B cell (primary cell): ENCODE results near the gene SERPINB6. TPM values are rescaled to one million over a fixed set of nuclear protein-coding genes. Genes with fewer than 3 reads are reported as not detected.

Source experiments
- ATAC-seq: fragments of 200-7000 bp; cut with Tn5 transposase; one replicate; pipeline ENCODE4 v1.10.0; 2021; ENCODE audit warnings: low read depth, mild to moderate bottlenecking, moderate number of reproducible peaks, moderate library complexity
- CTCF ChIA-PET: fragments of 350-600 bp; sonication (Branson Sonifier 250); formaldehyde crosslinking; loops from one replicate; lab custom pipeline; 2021; ENCODE audit warnings: antibody characterized with exemption, inconsistent platforms; lab: Charles Lee
- POLR2A ChIA-PET: fragments of 350-600 bp; sonication (Branson Sonifier 250); formaldehyde crosslinking; loops from one replicate; lab custom pipeline; 2021; ENCODE audit warnings: antibody characterized with exemption; lab: Charles Lee
- DNase-seq: peaks from one replicate; pipeline ENCODE4 v3.0.0; 2013
- H2AFZ ChIP-seq: 2 replicates; pipeline ENCODE4 v1.6.1; 2012; ENCODE audit warnings: mild to moderate bottlenecking, low read depth, low read length; ENCODE audit not compliant: insufficient read depth, poor library complexity, severe bottlenecking
- H3K27ac ChIP-seq, 2 donors: 1 replicate in 1 of 2; 2 replicates in 1 of 2; pipeline ENCODE4 v1.5.1; 2012 to 2013; ENCODE audit warnings: low read length in 2 of 2, mild to moderate bottlenecking in 2 of 2, moderate library complexity in 1 of 2
- H3K27me3 ChIP-seq, 4 experiments: fragments of 200-600 bp in 1 of 4; sonication (generic) in 1 of 4; replicated peaks in 1 of 4; 1 replicate in 2 of 4; 2 replicates in 2 of 4; pipeline versions ENCODE4 v1.6.1 to v1.7.0; 2013 to 2016; ENCODE audit warnings: low read length in 3 of 4, mild to moderate bottlenecking in 2 of 4, mixed read lengths in 1 of 4, moderate library complexity in 1 of 4; ENCODE audit not compliant: insufficient read depth in 4 of 4, control insufficient read depth in 3 of 4; ENCODE audit errors: control extremely low read depth in 1 of 4
- H3K36me3 ChIP-seq, 2 experiments: replicated peaks in 1 of 2; 1 replicate in 1 of 2; 2 replicates in 1 of 2; pipeline versions ENCODE4 v1.6.1 to v1.7.1; 2013; ENCODE audit warnings: low read length in 1 of 2; ENCODE audit not compliant: insufficient read depth in 2 of 2, control insufficient read depth in 1 of 2; ENCODE audit errors: control extremely low read depth in 1 of 2, extremely low read depth in 1 of 2
- H3K4me1 ChIP-seq, 2 donors: fragments of 200-600 bp in 1 of 2; sonication (generic) in 1 of 2; 1 replicate in 1 of 2; 2 replicates in 1 of 2; pipeline versions ENCODE4 v1.5.1 to v1.6.1; 2013 to 2017; ENCODE audit warnings: low read length in 2 of 2; ENCODE audit not compliant: control insufficient read depth in 2 of 2, insufficient read depth in 2 of 2
- H3K4me2 ChIP-seq: replicated peaks from 2 replicates; pipeline ENCODE3; 2012; ENCODE audit warnings: mild to moderate bottlenecking, low read depth, low read length; ENCODE audit not compliant: poor library complexity, severe bottlenecking
- H3K4me3 ChIP-seq, 5 experiments: fragments of 200-600 bp in 1 of 5; sonication (generic) in 1 of 5; 1 replicate in 3 of 5; 2 replicates in 2 of 5; pipeline versions ENCODE4 v1.5.1 to v1.7.0; 2011 to 2016; ENCODE audit warnings: low read length in 4 of 5, mild to moderate bottlenecking in 4 of 5, low read depth in 2 of 5, control low read depth in 1 of 5, moderate library complexity in 1 of 5; ENCODE audit not compliant: insufficient read depth in 1 of 5; ENCODE audit errors: control extremely low read depth in 1 of 5, extremely low read depth in 1 of 5
- H3K79me2 ChIP-seq: fragments of 200-600 bp; sonication (generic); one replicate; pipeline ENCODE4 v1.6.0; 2016; ENCODE audit warnings: low read length; ENCODE audit not compliant: control insufficient read depth, insufficient read depth
- H3K9ac ChIP-seq: fragments of 200-600 bp; sonication (generic); 2 replicates; pipeline ENCODE4 v1.6.1; 2017; ENCODE audit warnings: mild to moderate bottlenecking, low read length, moderate library complexity
- H3K9me3 ChIP-seq, 3 donors: one replicate each; pipeline versions ENCODE4 v1.6.1 to v1.7.1; 2013; ENCODE audit warnings: low read length in 2 of 3; ENCODE audit not compliant: control insufficient read depth in 2 of 3, insufficient read depth in 1 of 3; ENCODE audit errors: control extremely low read depth in 1 of 3
- H4K20me1 ChIP-seq: 2 replicates; pipeline ENCODE4 v1.6.0; 2012; ENCODE audit warnings: mild to moderate bottlenecking, low read length; ENCODE audit not compliant: insufficient read depth, control insufficient read depth, poor library complexity, severe bottlenecking
- H3K27ac Mint-ChIP-seq: one replicate; pipeline ENCODE4 v1.8.0; 2021; ENCODE audit warnings: mixed read lengths
- H3K27me3 Mint-ChIP-seq: one replicate; pipeline ENCODE4 v1.8.0; 2021; ENCODE audit warnings: mixed read lengths
- H3K4me1 Mint-ChIP-seq: one replicate; pipeline ENCODE4 v1.8.0; 2021; ENCODE audit warnings: mixed read lengths
- H3K4me3 Mint-ChIP-seq: one replicate; pipeline ENCODE4 v1.8.0; 2021; ENCODE audit warnings: mixed read lengths
- H3K9me3 Mint-ChIP-seq: one replicate; pipeline ENCODE4 v1.8.0; 2022; ENCODE audit warnings: mixed read lengths; ENCODE audit not compliant: insufficient read depth
- EZH2 ChIP-seq: IDR thresholded peaks from 2 replicates; pipeline ENCODE4 v1.6.1; 2012; ENCODE audit warnings: borderline replicate concordance, low read depth, mild to moderate bottlenecking, moderate library complexity, low read length; ENCODE audit not compliant: insufficient read depth, poor library complexity, severe bottlenecking
- WGBS: methylation state at CpG from one replicate; pipeline ENCODE4 v1.1.5; 2013; ENCODE audit warnings: missing lambda C conversion rate; ENCODE audit not compliant: insufficient coverage; 5-methylcytosine and 5-hydroxymethylcytosine counted together
- intact Hi-C: fragments of 100-400 bp; cut with micrococcal nuclease; formaldehyde crosslinking; loops from one replicate; pipeline ENCODE4 v1.10.0; 2022
- polyA plus RNA-seq: library from polyadenylated mRNA; depleted of rRNA; stranded (reverse); fragments of >200 nt; gene quantifications from 2 replicates; pipeline ENCODE4 v1.2.3, GENCODE V29; 2012
- total RNA-seq, 2 donors: library from RNA; stranded (reverse); fragments of 120-200 nt in 1 of 2; gene quantifications; 1 replicate in 1 of 2; 2 replicates in 1 of 2; pipeline versions ENCODE4 v1.2.3 to v1.2.4, GENCODE V29; 2013 to 2022
- TF ChIP-seq, protein P1 (sequence below): fragments of 200-600 bp; IDR thresholded peaks from one replicate; pipeline ENCODE4 v1.8.0; 2022; ENCODE audit warnings: antibody characterized with exemption, mild to moderate bottlenecking

The SERPINB6 gene
- total and polyA plus RNA-seq, 2 donors (not counting 1 experiment from before 2014, with no cell fraction given) = 35.2 to 58.5 TPM

DNA sequence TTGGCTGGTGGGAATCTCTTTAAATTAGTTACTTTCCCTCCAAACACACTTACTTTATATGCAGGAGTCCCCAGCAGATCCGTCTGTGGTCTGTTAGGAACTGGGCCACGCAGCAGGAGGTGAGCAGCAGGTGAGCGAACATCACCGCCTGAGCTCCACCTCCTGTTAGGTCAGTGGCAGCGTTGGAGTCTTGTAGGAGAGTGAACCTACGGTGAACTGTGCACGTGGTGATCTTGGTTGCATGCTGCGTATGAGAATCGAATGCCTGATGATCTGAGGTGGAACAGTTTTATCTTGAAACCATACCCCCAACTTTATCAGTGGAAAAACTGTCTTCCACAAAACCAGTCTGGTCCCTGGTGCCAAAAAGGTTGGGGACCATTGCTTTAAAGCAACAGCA lies 5.0 kb downstream of the SERPINB6 start:
- no peak for DNase-seq
- POLR2A ChIA-PET = interaction anchor here (0.5 kb wide), 1 partner anchor 19 kb away, joined by 4 read pairs; no protein-coding TSS in a partner anchor
- CTCF ChIA-PET = interaction anchor here (1.1 to 1.4 kb wide), 3 partner anchors 12 to 35 kb away, joined by 3 to 5 read pairs (median 3); no protein-coding TSS in a partner anchor
- no peak overlapping the region for H3K9ac ChIP-seq
- no peaks in the 10 kb centered on the region for H3K36me3 ChIP-seq
- H3K27ac ChIP-seq = no peak overlapping the region
- no peak overlapping the region for H3K4me2 ChIP-seq
- no peak overlapping the region for H3K4me3 Mint-ChIP-seq
- no peak overlapping the region for H3K4me3 ChIP-seq
- H2AFZ ChIP-seq = no peak overlapping the region
- no peak for ATAC-seq
- no peak overlapping the region for H3K27ac Mint-ChIP-seq
- WGBS = 100% methylated on average over 5 of the region's 9 CpGs
- H3K9me3 ChIP-seq = no peaks in the 10 kb centered on the region
- no peaks in the 10 kb centered on the region for H3K27me3 Mint-ChIP-seq
- peaks cover 6 to 9% of the 10 kb centered on the region in 2 donors for H3K4me1 ChIP-seq
- TF ChIP-seq, protein P1, sequence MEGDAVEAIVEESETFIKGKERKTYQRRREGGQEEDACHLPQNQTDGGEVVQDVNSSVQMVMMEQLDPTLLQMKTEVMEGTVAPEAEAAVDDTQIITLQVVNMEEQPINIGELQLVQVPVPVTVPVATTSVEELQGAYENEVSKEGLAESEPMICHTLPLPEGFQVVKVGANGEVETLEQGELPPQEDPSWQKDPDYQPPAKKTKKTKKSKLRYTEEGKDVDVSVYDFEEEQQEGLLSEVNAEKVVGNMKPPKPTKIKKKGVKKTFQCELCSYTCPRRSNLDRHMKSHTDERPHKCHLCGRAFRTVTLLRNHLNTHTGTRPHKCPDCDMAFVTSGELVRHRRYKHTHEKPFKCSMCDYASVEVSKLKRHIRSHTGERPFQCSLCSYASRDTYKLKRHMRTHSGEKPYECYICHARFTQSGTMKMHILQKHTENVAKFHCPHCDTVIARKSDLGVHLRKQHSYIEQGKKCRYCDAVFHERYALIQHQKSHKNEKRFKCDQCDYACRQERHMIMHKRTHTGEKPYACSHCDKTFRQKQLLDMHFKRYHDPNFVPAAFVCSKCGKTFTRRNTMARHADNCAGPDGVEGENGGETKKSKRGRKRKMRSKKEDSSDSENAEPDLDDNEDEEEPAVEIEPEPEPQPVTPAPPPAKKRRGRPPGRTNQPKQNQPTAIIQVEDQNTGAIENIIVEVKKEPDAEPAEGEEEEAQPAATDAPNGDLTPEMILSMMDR = no peak
- TF ChIP-seq EZH2 = no peak
- peaks cover 44% of the 10 kb centered on the region for H3K4me1 Mint-ChIP-seq
- no peaks in the 10 kb centered on the region for H3K79me2 ChIP-seq
- no peaks in the 10 kb centered on the region for H4K20me1 ChIP-seq
- no peaks in the 10 kb centered on the region for H3K9me3 Mint-ChIP-seq
- intact Hi-C loops = no loop called here
- H3K27me3 ChIP-seq = no peaks in the 10 kb centered on the region

GRCh38 chr6:2964793-2965505 lies 6.4 kb downstream of the SERPINB6 start:
- DNase-seq = no peak
- intact Hi-C loops = no loop called here
- Mint-ChIP-seq H3K27ac (no peak overlapping the region), H3K27me3 (no peaks in the 10 kb centered on the region), H3K4me1 (peaks cover 39% of the 10 kb centered on the region), H3K4me3 (no peak overlapping the region), H3K9me3 (no peaks in the 10 kb centered on the region)
- Histone ChIP-seq H3K36me3 (no peaks in the 10 kb centered on the region), H4K20me1 (no peaks in the 10 kb centered on the region), H3K4me2 (no peak overlapping the region), H3K4me3 (no peak overlapping the region), H3K27ac (no peak overlapping the region), H3K9ac (no peak overlapping the region), H3K27me3 (no peaks in the 10 kb centered on the region), H3K9me3 (no peaks in the 10 kb centered on the region), H3K4me1 (peaks cover 0 to under 1% of the 10 kb centered on the region in 2 donors), H3K79me2 (no peaks in the 10 kb centered on the region), H2AFZ (no peak overlapping the region)
- ChIA-PET CTCF (interaction anchor here (0.7 to 1.1 kb wide), 2 partner anchors 26 to 54 kb away, joined by 3 read pairs; no protein-coding TSS in a partner anchor), POLR2A (no interaction called here)
- ATAC-seq = no peak
- TF ChIP-seq, protein P1 = no peak
- no peak for TF ChIP-seq EZH2
- whole genome bisulfite sequencing = 100% methylated on average over 5 of the region's 17 CpGs
